ENCODE measurements around the gene PRKACA.
"Not testable (repeated sequence)": the region's sequence is repeated elsewhere in the genome, so short reads cannot be mapped to it uniquely, and the experiment has no call there.

PRKACA gene

DNA sequence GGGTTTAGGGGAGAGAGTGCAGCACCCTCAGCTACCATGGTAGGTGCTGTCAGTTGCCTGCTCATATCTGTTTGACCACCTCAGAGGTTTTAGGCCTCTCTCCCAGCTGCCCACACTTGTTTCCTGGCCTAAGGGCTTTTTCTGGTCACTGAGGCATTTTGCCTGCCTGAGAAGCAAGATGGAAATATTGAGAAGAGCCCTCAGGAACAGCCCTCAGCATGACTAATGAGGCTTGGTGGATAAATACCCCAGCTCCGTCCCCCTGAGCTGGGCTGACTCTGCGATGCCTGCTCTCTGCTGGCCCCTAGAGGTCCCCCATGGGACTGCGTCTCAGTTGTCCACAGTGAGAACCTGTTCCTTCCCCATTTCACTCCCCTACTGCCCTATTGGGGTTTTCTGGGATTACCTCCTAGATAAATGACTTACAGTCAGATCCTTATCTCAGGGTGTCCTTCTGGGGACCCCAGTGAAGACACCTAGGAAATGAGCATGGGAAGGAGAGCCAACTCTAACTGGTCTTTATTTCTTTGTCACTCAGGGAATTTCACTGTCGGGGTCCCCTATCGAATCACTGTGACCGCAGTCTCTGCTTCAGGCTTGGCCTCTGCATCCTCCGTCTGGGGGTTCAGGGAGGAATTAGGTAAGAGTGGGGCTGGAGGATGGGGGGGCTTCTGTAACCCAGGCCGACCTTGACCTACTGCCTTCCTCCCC lies 69.0 kb downstream of the PRKACA start:
- Histone ChIP-seq H3K9me3 (no peaks in the 10 kb centered on the region), H3K4me3 (ENCODE audit: low read depth, low read length) (no peak overlapping the region), H3K4me1 (no peaks in the 10 kb centered on the region), H3K27me3 (no peaks in the 10 kb centered on the region), H3K36me3 (no peaks in the 10 kb centered on the region)
- TF ChIP-seq, protein P1, sequence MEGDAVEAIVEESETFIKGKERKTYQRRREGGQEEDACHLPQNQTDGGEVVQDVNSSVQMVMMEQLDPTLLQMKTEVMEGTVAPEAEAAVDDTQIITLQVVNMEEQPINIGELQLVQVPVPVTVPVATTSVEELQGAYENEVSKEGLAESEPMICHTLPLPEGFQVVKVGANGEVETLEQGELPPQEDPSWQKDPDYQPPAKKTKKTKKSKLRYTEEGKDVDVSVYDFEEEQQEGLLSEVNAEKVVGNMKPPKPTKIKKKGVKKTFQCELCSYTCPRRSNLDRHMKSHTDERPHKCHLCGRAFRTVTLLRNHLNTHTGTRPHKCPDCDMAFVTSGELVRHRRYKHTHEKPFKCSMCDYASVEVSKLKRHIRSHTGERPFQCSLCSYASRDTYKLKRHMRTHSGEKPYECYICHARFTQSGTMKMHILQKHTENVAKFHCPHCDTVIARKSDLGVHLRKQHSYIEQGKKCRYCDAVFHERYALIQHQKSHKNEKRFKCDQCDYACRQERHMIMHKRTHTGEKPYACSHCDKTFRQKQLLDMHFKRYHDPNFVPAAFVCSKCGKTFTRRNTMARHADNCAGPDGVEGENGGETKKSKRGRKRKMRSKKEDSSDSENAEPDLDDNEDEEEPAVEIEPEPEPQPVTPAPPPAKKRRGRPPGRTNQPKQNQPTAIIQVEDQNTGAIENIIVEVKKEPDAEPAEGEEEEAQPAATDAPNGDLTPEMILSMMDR (IDR thresholded peaks at IDR 0.05; ENCODE audit: low read depth, low read length), result peak; percentile 98
- DNase-seq, result peak; percentile 74

GRCh38 chr19:14047866-14048265 lies 69.7 kb downstream of the PRKACA start:
- not testable (repeated sequence) for H3K4me1 ChIP-seq; H3K4me3 ChIP-seq (ENCODE audit: low read depth, low read length); DNase-seq; H3K36me3 ChIP-seq; H3K27me3 ChIP-seq; H3K9me3 ChIP-seq

DNA sequence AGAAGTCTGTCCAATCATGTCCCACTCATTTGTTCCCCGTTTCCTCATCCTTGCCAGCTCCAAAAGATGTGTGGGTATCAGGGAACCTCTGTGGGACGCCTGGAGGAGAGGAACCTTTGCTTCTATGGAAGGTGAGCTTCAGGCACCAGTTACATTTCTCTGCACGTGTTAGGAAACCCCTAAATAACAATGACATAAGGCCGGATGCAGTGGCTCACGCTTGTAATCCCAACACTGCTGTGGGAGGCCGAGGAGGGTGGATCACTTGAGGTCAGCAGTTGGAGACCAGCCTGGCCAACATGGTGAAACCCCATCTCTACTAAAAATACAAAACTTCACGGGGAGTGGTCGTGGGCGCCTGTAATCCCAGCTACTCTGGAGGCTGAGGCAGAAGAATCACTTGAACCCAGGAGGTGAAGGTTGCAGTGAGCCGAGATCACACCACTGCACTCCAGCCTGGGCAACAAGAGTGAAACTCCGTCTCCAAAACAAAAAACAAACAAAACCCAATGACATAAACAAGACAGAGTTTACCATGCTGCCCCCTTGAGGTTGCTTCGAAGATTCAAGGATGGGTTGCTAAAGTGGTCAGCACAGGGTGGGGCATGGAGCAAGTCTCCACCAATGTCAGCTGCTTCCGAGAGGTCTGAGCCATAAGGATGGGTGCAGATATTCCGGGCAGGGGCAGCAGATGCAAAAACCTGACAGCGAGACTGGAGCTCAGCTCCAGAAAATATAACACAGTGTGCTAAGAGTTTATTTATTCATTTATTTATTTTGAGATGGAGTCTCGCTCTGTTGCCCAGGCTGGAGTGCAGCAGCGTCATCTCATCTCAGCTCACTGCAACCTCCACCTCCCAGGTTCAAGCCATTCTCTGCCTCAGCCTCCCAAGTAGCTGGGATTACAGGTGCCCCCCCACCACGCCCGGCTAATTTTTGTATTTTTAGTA lies 74.6 kb downstream of the PRKACA start:
- H3K27me3 ChIP-seq; H3K4me1 ChIP-seq; H3K36me3 ChIP-seq; H3K9me3 ChIP-seq; H3K4me3 ChIP-seq (ENCODE audit: low read depth, low read length): not testable (repeated sequence)
- TF ChIP-seq, protein P1 (IDR thresholded peaks at IDR 0.05; ENCODE audit: low read depth, low read length), result peak; percentile 72
- DNase-seq, result peak; percentile 69

Measured in BE2C (cell line).